Kidney (tissue), 14 donors: ENCODE measurements around the gene CDYL. TPM values are rescaled to one million over a fixed set of nuclear protein-coding genes. Genes with fewer than 3 reads are reported as not detected.

ENCODE experiments used
- DNase-seq, 5 donors: peaks; one replicate each; pipeline ENCODE4 v3.0.0-alpha.2; 2013 to 2020
- FAIRE-seq: peaks from 2 replicates; lab custom pipeline; 2012; peaks lifted over from hg19 to GRCh38; lab: Jason Lieb, UNC
- H3K27ac ChIP-seq, 2 donors: one replicate each; pipeline ENCODE4 v1.7.0; 2013; ENCODE audit warnings: low read depth in 2 of 2, low read length in 2 of 2, inconsistent platforms in 1 of 2
- H3K27me3 ChIP-seq: one replicate; pipeline ENCODE4 v1.7.1; 2013; ENCODE audit warnings: low read length, inconsistent platforms; ENCODE audit not compliant: control insufficient read depth, insufficient read depth
- H3K36me3 ChIP-seq, 3 donors: one replicate each; pipeline versions ENCODE4 v1.7.0 to v1.7.1; 2013; ENCODE audit warnings: low read length in 3 of 3, control low read depth in 1 of 3, inconsistent platforms in 1 of 3; ENCODE audit not compliant: insufficient read depth in 3 of 3, control insufficient read depth in 2 of 3
- H3K4me1 ChIP-seq, 3 donors: one replicate each; pipeline versions ENCODE4 v1.7.0 to v1.7.1; 2013; ENCODE audit warnings: low read length in 3 of 3, inconsistent platforms in 1 of 3, low read depth in 1 of 3; ENCODE audit not compliant: control insufficient read depth in 2 of 3, insufficient read depth in 2 of 3
- H3K4me3 ChIP-seq, 3 donors: one replicate each; pipeline versions ENCODE4 v1.7.0 to v1.8.1; 2013; ENCODE audit warnings: low read length in 3 of 3, control low read depth in 1 of 3, inconsistent platforms in 1 of 3
- H3K9ac ChIP-seq, 3 donors: one replicate each; pipeline versions ENCODE4 v1.7.0 to v1.7.1; 2013; ENCODE audit warnings: low read length in 3 of 3, control low read depth in 1 of 3, inconsistent platforms in 1 of 3
- H3K9me3 ChIP-seq, 3 donors: one replicate each; pipeline versions ENCODE4 v1.7.0 to v1.7.1; 2013; ENCODE audit warnings: low read length in 3 of 3, control low read depth in 1 of 3, inconsistent platforms in 1 of 3; ENCODE audit not compliant: control insufficient read depth in 2 of 3, insufficient read depth in 1 of 3
- CTCF ChIP-seq: IDR thresholded peaks from 3 replicates; pipeline ENCODE4 v1.5.1; 2012; ENCODE audit warnings: mild to moderate bottlenecking, moderate library complexity, borderline replicate concordance; ENCODE audit not compliant: insufficient read depth; ENCODE audit errors: extremely low read depth
- intact Hi-C: fragments of 100-400 bp; cut with DNase I; formaldehyde crosslinking; loops from one replicate; pipeline ENCODE4 v1.11.1; 2022
- polyA plus RNA-seq: library from polyadenylated mRNA; stranded (reverse); fragments of 350-450 nt; fragmentation: Illumina TruSeq; extraction: RNeasy Lipid Tissue Mini Kit (QIAGEN cat#74804); gene quantifications from one replicate; pipeline ENCODE4 v1.2.3, GENCODE V29; 2014; ENCODE audit warnings: low read depth, low replicate concordance; ENCODE audit not compliant: insufficient read depth
- total RNA-seq: library from RNA; stranded (reverse); fragmentation: NEBNext Ultra II Directional; extraction: Animal tissue kit (Norgen Biotek cat#: 25700); gene quantifications from one replicate; pipeline ENCODE4 v1.2.1, GENCODE V29; 2021
- donor health status: control.
- donor health status: control.
- donor health status: control.
- donor health status: control.
- donor health status: control.
- donor health status: DM: yes; HTN: yes; CAD: no.
- donor health status: Normal renal cell carcinoma (clear cell type).

Gene CDYL
- total and polyA plus RNA-seq, 2 donors from 2014 or later = 7.4 to 46.8 TPM

- no peak for DNase-seq
- H3K9ac ChIP-seq = no peak overlapping the region
- TF ChIP-seq CTCF = no peak
- intact Hi-C loops = no loop called here
- FAIRE-seq = no peak
- no peaks in the 10 kb centered on the region for H3K27me3 ChIP-seq
- H3K9me3 ChIP-seq = no peaks in the 10 kb centered on the region
- no peak overlapping the region for H3K27ac ChIP-seq
- no peak overlapping the region for H3K4me3 ChIP-seq
- H3K4me1 ChIP-seq = no peaks in the 10 kb centered on the region
- no peaks in the 10 kb centered on the region for H3K36me3 ChIP-seq
Observed at GRCh38 chr6:4751823-4752464, 24.3 kb upstream of the CDYL start.

GRCh38 chr6:4756247-4756646 lies 20.0 kb upstream of the CDYL start:
- no peak for FAIRE-seq
- Histone ChIP-seq H3K27me3 (no peaks in the 10 kb centered on the region), H3K36me3 (no peaks in the 10 kb centered on the region), H3K9ac (no peak overlapping the region), H3K4me1 (no peaks in the 10 kb centered on the region), H3K9me3 (no peaks in the 10 kb centered on the region), H3K27ac (no peak overlapping the region), H3K4me3 (no peak overlapping the region)
- TF ChIP-seq CTCF = no peak
- peak in 2 of 5 donors; percentile 16 for DNase-seq
- intact Hi-C loops = no loop called here

- Histone ChIP-seq H3K36me3 (no peaks in the 10 kb centered on the region), H3K4me3 (no peak overlapping the region), H3K4me1 (no peaks in the 10 kb centered on the region), H3K9ac (no peak overlapping the region), H3K9me3 (peaks cover 0 to 4% (median 0%) of the 10 kb centered on the region in 3 donors), H3K27ac (no peak overlapping the region), H3K27me3 (no peaks in the 10 kb centered on the region)
- FAIRE-seq = no peak
- TF ChIP-seq CTCF = no peak
- no peak for DNase-seq
- intact Hi-C loops = no loop called here
Observed at GRCh38 chr6:4759997-4760396, 16.2 kb upstream of the CDYL start.

GRCh38 chr6:4760773-4761172 lies 15.4 kb upstream of the CDYL start:
- Histone ChIP-seq H3K9me3 (peaks cover 0 to 4% (median 0%) of the 10 kb centered on the region in 3 donors), H3K4me3 (no peak overlapping the region), H3K27me3 (no peaks in the 10 kb centered on the region), H3K9ac (no peak overlapping the region), H3K36me3 (no peaks in the 10 kb centered on the region), H3K27ac (no peak overlapping the region), H3K4me1 (no peaks in the 10 kb centered on the region)
- intact Hi-C loops = no loop called here
- no peak for DNase-seq
- no peak for TF ChIP-seq CTCF
- FAIRE-seq = no peak
